Mesothelial cell of epicardium (in vitro differentiated cells): ENCODE measurements around the gene FAM72B. TPM values are rescaled to one million over a fixed set of nuclear protein-coding genes. Genes with fewer than 3 reads are reported as not detected.
"Not testable (repeated sequence)": the region's sequence is repeated elsewhere in the genome, so short reads cannot be mapped to it uniquely, and the experiment has no call there.

Source experiments
- DNase-seq, 2 experiments: peaks; one replicate each; pipeline ENCODE4 v3.0.0; 2021; ENCODE audit warnings: low spot score in 2 of 2; ENCODE audit not compliant: unreplicated experiment in 2 of 2
- H3K27ac Mint-ChIP-seq: 2 replicates; pipeline ENCODE4 v1.8.0; 2021; ENCODE audit warnings: mixed read lengths
- H3K27me3 Mint-ChIP-seq: 2 replicates; pipeline ENCODE4 v1.8.0; 2021; ENCODE audit warnings: low read depth, mixed read lengths
- H3K36me3 Mint-ChIP-seq: 2 replicates; pipeline ENCODE4 v1.8.0; 2021; ENCODE audit warnings: mixed read lengths
- H3K4me1 Mint-ChIP-seq: 2 replicates; pipeline ENCODE4 v1.8.0; 2021; ENCODE audit warnings: mixed read lengths
- H3K4me3 Mint-ChIP-seq: 2 replicates; pipeline ENCODE4 v1.8.0; 2021; ENCODE audit warnings: mild to moderate bottlenecking, moderate library complexity, mixed read lengths
- H3K9me3 Mint-ChIP-seq: 2 replicates; pipeline ENCODE4 v1.8.0; 2021; ENCODE audit warnings: mixed read lengths
- total RNA-seq: library from RNA; stranded (reverse); gene quantifications from 3 replicates; pipeline ENCODE4 v1.2.1, GENCODE V29; 2021

Gene FAM72B
- total RNA-seq, 1 donor from 2014 or later, result 2.4 TPM

GRCh38 chr1:121178197-121178596 is 5.9 kb downstream of the FAM72B start:
- H3K4me3 Mint-ChIP-seq, H3K27me3 Mint-ChIP-seq, DNase-seq, H3K36me3 Mint-ChIP-seq, H3K9me3 Mint-ChIP-seq, H3K4me1 Mint-ChIP-seq, H3K27ac Mint-ChIP-seq: not testable (repeated sequence)

DNA sequence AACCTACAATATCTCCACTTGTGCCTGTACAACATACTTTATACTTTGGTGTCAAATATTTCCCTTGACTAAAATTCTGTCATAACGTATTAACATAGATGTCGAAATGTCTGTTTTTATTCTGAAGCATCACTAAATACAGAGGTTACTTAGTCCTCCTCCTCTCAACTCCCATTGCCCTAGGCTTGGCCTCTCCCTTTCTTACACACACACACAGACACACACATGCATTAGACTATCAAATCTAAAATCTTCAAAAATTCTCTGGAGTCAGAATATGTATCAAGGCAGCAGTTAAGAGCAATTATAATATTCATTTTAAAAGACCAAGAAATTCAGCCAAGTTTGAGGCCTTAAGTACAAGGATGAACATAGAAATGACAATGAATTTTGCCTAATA is 7.5 kb downstream of the FAM72B start:
- H3K9me3 Mint-ChIP-seq, DNase-seq, H3K4me1 Mint-ChIP-seq, H3K27me3 Mint-ChIP-seq, H3K27ac Mint-ChIP-seq, H3K36me3 Mint-ChIP-seq, H3K4me3 Mint-ChIP-seq: not testable (repeated sequence)

DNA sequence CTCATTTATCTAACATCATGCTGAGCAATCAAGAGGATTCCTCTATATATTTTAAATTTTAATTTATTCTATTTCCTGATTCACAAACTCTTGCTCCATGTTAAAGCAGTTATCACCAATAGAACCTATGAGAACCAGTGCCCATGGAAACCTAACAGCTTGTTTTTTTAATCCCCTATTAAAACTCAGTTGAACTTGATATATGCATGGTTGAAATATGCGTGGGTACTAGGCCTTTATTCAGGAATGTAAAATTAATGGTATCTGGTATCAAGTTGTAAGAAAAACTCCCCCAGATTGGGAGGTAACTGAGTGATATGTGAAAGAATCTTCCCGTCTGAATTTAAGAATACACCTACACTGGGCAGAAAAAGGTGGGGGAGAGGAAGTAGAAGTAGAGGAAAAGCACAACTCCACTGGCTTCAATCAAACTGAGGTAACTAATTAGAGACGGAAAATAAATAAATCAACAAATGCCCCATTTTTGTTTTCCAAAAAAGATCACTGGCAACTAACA is 15.9 kb downstream of the FAM72B start:
- not testable (repeated sequence) for H3K27me3 Mint-ChIP-seq, H3K36me3 Mint-ChIP-seq, DNase-seq, H3K4me3 Mint-ChIP-seq, H3K4me1 Mint-ChIP-seq, H3K9me3 Mint-ChIP-seq, H3K27ac Mint-ChIP-seq

DNA sequence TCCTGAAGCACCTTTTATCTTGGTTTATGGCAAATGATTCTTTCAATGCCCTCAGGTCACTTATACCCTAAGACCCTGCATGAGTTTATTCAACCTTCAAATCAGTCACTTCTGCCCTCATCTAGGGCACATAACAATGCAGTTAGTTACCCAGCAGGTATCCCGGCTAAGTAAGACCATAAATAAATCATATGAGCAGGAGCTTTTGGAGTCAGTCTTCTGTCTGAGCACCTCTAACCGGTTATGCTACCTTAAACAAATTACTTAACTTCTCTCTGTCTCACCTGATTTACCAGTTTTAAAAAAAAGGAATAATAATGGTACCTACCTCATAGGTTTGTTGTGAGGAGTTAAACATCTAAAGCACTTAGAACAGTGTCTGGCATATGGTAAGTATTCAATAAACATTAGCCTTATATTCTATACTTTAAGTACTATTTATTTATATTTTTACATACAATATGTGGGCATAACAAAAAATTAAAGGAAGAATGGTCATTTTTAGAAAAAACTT is 16.9 kb downstream of the FAM72B start:
- not testable (repeated sequence) for H3K9me3 Mint-ChIP-seq, H3K4me1 Mint-ChIP-seq

DNA sequence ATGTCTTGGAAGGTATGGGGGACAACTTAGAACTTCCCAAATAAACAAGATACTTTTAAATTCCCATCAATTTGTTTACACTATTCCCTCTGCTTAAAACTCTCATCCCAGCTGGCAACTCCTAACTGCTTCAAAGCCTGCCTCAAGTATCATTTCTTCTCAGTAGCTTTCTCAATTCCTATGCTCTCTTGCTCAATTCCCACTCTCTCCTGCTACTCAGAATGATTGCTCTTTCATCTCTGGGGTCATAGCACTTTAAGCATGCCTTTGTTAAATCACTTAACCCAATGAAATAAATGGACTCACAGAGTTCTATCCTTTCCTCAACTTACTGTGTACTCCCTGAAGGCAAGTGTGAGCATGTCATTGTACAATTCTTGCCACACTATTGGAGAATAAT is 18.8 kb downstream of the FAM72B start:
- not testable (repeated sequence) for H3K4me3 Mint-ChIP-seq, H3K36me3 Mint-ChIP-seq, H3K4me1 Mint-ChIP-seq, H3K9me3 Mint-ChIP-seq, H3K27ac Mint-ChIP-seq, DNase-seq, H3K27me3 Mint-ChIP-seq

More for the DNA sequence above, 16.9 kb downstream of the FAM72B start:
- not testable (repeated sequence) for DNase-seq, H3K27me3 Mint-ChIP-seq, H3K36me3 Mint-ChIP-seq, H3K27ac Mint-ChIP-seq, H3K4me3 Mint-ChIP-seq

DNA sequence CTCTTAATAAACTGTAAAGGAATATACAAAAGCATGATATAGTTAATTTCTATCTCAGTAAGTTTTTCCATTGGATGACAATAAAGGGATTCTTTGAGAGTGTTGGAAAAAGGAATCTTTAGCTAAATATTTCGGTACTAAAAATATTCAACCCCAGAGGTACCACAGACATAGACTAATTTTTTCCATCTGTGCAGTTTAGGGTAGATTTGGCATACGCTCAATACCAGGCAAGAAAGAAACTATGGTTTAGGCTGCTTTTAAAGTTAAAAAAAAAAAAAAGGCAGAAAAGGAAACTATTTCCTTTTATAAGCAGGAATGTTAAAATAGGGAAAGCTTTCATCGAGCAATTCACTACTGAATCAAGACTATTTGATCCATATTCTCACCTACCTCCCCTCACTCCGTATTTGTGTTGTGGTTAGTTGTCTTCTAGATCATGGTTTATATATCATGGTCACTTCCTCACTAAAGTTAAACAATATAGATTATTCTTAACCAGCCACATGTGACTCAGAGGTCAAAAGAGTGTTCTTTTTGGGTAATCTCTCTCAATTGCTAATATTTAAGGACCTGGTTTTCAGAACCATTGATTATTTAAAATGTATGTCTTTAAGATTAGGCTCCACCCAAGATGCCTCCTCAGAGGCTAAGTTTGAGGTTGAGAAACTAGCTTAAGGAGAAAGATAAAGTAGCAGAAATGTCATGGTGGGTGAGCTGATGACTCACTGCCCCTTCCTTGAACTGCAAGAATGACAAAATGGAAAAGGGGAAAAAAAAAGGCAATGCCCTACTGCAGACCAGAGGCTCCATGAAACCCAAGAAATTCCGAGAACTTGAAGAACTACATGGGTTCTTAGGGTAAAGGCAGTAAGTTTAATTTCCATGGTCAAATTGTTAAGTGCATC is 20.0 kb downstream of the FAM72B start:
- H3K36me3 Mint-ChIP-seq, DNase-seq, H3K9me3 Mint-ChIP-seq: not testable (repeated sequence)

DNA sequence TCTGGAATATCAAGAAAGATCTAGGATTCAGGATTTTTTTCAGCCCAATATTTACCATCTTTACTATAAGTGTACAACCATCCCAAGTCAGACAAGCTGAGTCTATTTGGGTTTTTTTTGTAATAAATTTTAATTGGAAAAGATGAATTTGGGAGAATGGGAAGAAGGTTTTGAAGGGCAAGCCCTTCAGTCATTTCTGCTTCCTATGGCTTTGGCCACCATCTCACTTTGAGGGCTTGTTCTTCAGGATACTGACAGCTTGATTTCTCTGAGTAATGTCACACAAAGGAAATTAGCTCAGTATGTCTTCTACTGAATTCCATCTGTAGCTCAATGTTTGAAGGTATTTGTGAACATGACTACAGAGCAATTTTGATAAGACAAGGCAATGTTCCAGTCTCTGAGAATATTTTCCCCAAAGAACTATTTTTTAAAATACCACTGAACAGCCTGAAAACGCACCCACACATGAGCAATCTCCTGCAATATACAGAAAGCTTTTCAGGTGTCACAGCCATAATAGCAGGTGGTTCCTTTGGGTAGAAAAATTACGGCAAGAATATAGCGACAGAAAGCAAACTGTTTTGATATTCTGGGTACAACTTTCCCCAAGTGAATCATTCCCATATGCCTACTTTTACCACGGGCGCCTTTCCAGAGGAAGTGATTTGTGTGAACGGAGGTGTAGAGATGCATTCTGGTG is 22.8 kb downstream of the FAM72B start:
- not testable (repeated sequence) for DNase-seq, H3K4me3 Mint-ChIP-seq, H3K4me1 Mint-ChIP-seq, H3K36me3 Mint-ChIP-seq, H3K27me3 Mint-ChIP-seq, H3K27ac Mint-ChIP-seq, H3K9me3 Mint-ChIP-seq

More for the DNA sequence above, 20.0 kb downstream of the FAM72B start:
- H3K27me3 Mint-ChIP-seq, H3K4me1 Mint-ChIP-seq, H3K4me3 Mint-ChIP-seq, H3K27ac Mint-ChIP-seq: not testable (repeated sequence)

- not testable (repeated sequence) for H3K4me1 Mint-ChIP-seq, H3K9me3 Mint-ChIP-seq, H3K27me3 Mint-ChIP-seq, H3K27ac Mint-ChIP-seq, H3K4me3 Mint-ChIP-seq, DNase-seq, H3K36me3 Mint-ChIP-seq
Observed at GRCh38 chr1:121160118-121160517, 24.0 kb downstream of the FAM72B start.

DNA sequence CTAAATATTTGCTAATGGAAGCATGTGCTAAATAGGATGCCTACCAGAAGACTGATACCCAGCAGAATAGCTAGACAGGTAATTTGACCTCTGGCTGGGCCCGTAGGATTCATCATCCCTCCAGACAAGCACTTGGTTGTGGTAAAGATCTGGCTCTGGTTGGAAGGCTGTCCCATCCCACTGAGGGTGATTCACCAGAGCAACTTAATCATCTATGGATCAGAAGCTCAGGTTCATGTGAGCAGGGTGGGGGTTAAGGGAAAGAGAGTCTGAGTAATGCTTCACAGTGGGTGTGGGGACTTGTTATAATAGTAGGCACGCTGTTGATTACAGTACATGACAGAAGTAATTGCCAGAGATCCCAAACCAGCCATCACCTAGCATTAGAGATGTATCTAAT is 26.5 kb downstream of the FAM72B start:
- H3K4me3 Mint-ChIP-seq, H3K4me1 Mint-ChIP-seq, H3K9me3 Mint-ChIP-seq, H3K36me3 Mint-ChIP-seq, DNase-seq, H3K27ac Mint-ChIP-seq, H3K27me3 Mint-ChIP-seq: not testable (repeated sequence)

- not testable (repeated sequence) for H3K4me3 Mint-ChIP-seq, DNase-seq, H3K9me3 Mint-ChIP-seq, H3K27ac Mint-ChIP-seq, H3K27me3 Mint-ChIP-seq, H3K36me3 Mint-ChIP-seq, H3K4me1 Mint-ChIP-seq
Observed at GRCh38 chr1:121156958-121157603, 27.1 kb downstream of the FAM72B start.

GRCh38 chr1:121155671-121156358 is 28.3 kb downstream of the FAM72B start:
- H3K27ac Mint-ChIP-seq, H3K4me3 Mint-ChIP-seq, H3K27me3 Mint-ChIP-seq, H3K9me3 Mint-ChIP-seq, H3K36me3 Mint-ChIP-seq, H3K4me1 Mint-ChIP-seq, DNase-seq: not testable (repeated sequence)

DNA sequence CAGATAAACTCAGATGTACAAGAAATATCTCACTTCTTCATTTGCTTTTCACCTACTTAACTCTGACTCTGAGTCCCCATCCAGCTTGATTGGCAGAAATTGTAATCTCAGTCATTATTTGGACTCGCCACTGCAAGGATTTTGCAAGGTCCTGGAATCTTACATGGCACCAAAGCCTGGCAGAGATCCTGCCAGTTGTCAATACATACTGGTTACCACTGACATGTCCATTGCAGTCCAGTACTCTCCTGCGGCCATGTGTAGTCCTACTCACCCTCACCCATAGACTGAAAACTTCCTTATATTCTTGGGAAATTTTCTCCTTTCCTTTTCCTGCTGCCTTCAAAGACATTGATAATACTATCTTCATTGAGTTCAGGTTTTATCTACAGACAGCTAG is 29.3 kb downstream of the FAM72B start:
- DNase-seq, H3K27me3 Mint-ChIP-seq, H3K4me3 Mint-ChIP-seq, H3K27ac Mint-ChIP-seq, H3K4me1 Mint-ChIP-seq, H3K36me3 Mint-ChIP-seq, H3K9me3 Mint-ChIP-seq: not testable (repeated sequence)

- H3K4me1 Mint-ChIP-seq, DNase-seq, H3K27me3 Mint-ChIP-seq, H3K27ac Mint-ChIP-seq, H3K9me3 Mint-ChIP-seq, H3K36me3 Mint-ChIP-seq, H3K4me3 Mint-ChIP-seq: not testable (repeated sequence)
Observed at GRCh38 chr1:121152788-121153187, 31.4 kb downstream of the FAM72B start.
